Skin epidermis (tissue), 12 donors: Measurements from ENCODE around the gene LRRN2.
"Not testable (repeated sequence)": the region's sequence is repeated elsewhere in the genome, so short reads cannot be mapped to it uniquely, and the experiment has no call there.

Experiments used
- H3K27ac ChIP-seq, 21 experiments: fragments of 200-600 bp; sonication (generic) in 11 of 21; one replicate each; pipeline ENCODE4 v1.5.0; 2020; ENCODE audit warnings: mild to moderate bottlenecking in 3 of 21, inconsistent platforms in 2 of 21, moderate library complexity in 2 of 21
- H3K4me3 ChIP-seq, 7 experiments: fragments of 200-600 bp; sonication (generic) in 2 of 7; one replicate each; pipeline ENCODE4 v1.5.0; 2020; ENCODE audit warnings: inconsistent platforms in 2 of 7, mild to moderate bottlenecking in 2 of 7, moderate library complexity in 1 of 7

LRRN2 gene

DNA sequence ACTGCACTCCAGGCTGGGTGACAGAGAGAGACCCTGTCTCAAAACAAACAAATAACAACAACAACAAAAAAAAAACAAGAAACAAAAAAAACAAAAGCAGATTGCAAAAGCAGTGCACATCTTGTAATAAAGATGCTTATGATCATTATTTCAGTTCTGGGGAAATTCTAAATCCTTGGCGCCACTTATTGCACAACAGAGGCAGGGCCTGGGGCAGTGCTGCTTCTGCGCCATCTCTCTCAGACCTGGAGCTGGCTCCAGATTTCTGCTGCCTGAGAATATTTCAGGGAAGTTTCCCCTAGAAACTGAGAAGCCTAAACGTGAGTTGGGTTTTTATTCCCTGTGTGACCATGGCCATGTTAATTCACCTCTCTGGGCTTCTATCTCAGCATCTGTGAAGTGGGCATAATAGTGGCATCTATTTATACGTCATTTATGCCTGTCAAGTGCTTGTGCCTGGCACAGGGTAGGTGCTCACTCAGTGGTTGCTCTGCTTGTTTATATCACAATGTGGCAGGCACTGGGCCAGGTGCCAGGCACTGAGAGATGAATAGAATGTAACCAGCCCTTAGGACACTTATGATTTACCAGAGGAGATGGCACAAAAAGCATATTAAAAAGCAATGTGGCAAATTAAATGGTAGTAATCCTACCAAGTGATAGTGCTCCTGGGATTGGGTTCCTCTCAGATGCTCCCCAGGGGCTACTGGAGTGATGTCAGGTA is 101.5 kb downstream of the LRRN2 start:
- no peak overlapping the region for H3K27ac ChIP-seq

DNA sequence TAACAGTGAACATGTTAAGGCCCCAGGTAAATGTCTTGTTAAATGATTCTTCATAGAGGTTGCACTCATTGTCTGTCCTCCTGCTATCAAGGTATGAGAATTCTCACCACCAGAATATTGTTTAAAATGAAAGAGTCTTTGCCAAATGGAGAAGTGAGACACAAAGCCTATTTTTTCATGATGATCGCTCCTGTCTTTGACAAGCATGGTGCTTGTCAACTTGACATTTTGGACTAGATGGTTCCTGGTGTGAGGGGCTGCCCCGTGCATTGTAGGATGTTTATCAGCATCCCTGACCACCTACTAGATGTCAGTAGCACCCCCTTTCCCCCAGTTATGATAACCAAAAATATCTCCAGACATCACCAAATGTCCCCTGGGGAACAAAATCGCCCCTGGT is 103.8 kb downstream of the LRRN2 start:
- Histone ChIP-seq H3K4me3 (no peak overlapping the region), H3K27ac (no peak overlapping the region)

More for the DNA sequence above, 101.5 kb downstream of the LRRN2 start:
- no peak overlapping the region for H3K4me3 ChIP-seq

DNA sequence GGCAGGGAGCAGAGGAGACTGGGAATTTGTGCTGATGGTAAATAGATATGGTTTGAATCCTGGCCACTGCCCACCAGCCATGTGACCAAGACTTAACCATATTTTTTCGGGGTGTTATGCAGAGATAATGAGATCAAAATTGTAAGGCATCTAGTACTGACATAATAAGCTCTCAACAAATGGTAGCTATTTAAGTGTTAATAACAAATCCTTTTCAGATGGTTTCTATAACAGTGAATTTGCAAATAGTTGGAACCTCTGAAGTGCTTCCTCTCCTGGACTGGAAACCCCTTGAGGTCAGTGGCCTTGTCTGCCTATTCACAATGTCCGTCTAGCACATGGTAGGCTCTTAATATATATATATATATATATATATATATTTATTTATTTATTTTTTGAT is 104.7 kb downstream of the LRRN2 start:
- Histone ChIP-seq H3K27ac (no peak overlapping the region), H3K4me3 (no peak overlapping the region)

DNA sequence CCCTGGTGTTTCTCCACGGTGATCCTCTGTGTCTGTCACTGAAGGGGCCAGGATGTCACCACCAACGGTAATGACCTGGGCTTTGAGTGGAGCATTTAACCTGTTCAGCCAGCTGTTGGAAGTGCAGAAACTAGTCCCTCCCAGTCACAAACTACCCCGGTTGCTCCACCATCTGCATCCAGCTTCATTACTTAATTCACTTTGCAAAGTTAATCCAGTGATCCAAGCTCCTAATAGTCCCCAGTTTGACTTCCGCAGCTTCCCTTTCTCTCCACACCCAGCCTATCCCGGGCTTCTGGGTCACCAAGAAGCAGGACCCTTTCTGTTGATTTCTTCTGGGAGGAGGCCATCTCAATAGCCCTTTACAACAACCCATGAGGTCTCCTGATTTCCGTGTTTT is 105.9 kb downstream of the LRRN2 start:
- H3K4me3 ChIP-seq: peak overlapping the region in 1 of 7 experiments; percentile 31
- H3K27ac ChIP-seq: peak overlapping the region in 6 of 21 experiments; percentile 37 to 79 (median 68)

DNA sequence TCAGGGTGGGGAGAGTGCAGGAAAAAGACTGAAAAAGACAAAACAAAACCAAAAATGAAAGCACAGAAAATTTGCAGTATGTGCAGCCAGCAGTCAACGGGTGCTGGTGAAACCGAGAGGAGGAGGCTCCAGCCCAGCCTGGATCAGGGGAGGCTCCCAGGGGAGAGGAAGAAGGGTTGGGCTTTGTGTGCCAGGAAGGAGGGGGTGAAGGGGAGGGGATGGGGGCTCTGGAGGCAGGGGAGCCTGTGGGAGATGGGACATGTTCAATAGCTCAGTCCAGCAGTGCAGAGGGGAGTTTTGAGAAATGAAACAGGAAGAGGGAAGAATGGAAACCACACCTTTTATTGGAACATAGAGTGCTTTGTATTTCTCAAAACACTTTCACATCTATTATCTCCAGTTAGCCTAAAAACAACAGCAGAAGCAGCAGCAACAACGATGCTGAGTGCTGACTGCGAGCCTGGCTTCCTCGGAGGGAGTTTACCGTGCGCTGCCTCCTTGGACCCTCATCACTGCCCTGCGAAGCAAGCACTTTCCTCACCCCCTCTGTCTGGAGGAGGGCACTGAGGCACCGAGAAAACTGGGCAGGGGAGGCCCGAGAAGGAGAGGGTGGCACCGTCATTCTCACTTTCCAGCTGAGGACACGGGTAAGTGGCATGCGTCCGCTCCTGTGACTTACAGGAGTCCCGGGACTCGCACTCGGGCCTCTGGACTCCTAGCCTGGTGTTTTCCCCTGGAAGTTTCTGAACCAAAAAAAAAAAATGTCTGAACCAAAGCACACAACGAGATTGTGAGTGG is 106.5 kb downstream of the LRRN2 start:
- peak overlapping the region in 13 of 21 experiments; percentile 34 to 79 (median 44) for H3K27ac ChIP-seq
- peak overlapping the region in 3 of 7 experiments; percentile 6 to 31 (median 23) for H3K4me3 ChIP-seq

DNA sequence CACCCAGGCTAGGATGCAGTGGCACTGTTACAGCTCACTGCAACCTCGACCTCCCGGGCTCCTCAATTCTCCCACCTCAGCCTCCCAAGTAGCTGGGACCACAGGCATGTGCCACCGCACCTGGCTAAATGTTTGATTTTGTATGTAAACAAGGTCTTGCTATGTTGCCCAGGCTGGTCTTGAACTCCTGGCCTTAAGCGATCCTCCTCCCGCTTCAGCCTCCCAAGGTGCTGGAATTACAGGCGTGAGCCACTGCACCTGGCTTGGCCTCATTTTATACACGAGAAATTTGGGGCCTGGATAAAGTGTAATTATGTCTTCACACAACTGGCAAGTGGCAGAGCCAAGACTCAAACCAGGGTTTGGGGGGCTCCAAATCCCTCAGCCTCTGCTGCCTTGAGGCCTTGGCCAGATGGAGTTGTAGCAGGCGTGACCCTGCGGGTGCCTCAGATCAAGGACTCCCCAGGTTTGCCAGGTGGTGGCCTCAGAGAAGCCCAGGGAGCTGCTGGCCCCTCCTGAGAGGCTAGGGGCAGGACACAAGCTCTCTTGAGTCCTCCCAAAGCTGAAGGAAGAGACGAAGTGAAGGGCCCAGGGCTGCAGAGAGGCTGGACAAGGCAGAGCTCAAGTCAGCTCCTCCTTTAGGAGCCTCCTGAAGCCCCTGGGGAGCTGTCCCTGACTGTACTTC is 107.6 kb downstream of the LRRN2 start:
- Histone ChIP-seq H3K27ac (peak overlapping the region in 4 of 21 experiments; percentile 32 to 79 (median 60)), H3K4me3 (no peak overlapping the region)

DNA sequence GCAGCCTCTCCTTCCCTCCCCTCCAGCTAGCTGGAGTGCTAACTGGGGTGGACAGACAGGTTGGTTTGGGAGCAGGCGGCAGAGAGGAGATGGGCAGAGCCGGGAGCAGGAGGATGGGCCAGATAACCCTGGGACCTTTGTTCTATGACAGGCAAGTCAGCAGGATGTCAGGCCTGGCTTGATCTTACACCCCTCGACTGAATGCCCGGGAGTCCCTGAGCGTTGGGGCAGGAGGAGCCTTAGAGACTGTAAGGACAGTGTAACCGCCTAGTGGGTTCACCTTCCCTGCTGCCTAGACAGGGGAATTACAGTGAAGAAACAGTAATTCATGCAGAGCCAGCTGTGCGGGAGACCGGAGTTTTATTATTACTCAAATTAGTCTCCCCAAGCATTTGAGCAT is 109.1 kb downstream of the LRRN2 start:
- H3K27ac ChIP-seq: no peak overlapping the region
- H3K4me3 ChIP-seq: no peak overlapping the region

DNA sequence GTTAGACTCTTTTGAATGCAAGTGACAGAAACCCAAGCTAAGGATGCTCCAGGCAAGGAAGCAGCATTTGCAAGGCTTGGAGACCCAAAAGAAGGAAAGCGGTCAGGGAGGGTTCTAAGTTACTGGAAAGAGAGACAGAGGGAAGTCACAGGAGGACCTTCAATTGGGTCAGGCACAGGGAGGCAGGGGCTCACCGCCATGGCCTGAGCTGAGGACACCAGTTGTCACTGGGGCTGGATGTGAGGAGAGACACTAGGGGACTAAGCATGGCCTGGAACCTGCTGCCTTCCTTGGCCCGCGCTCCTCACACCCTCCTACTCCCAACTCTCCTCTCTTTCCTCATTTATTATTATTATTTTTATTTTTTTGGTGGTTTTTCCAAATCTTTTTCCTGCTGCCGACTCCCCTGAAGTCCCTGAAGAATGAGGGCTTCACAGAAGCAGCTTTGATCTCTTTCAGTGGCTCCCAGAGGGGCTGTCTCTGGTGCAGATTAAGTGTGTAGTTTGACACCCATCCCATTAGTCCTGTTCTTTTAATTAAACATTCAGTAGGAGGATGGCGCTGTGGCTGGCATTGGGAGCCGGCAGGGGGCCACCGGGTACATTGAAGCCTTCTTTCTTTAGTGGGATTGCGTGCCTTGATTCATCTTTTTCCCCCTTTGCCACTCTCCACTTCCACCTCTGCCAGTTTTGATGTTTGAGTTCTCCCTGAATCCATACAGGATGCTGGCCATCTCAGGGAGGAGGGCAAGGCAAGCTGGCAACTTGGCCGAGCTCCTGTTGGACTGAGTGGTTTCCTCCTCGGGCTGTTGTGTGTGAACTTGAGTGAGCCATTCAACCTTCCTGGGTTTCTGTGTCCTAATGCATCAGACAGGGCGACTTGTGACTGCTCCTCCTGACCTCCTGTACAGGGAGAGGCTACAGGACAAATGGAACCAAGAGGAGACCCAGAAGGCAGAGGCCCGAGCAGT is 110.0 kb downstream of the LRRN2 start:
- no peak overlapping the region for H3K27ac ChIP-seq
- no peak overlapping the region for H3K4me3 ChIP-seq

DNA sequence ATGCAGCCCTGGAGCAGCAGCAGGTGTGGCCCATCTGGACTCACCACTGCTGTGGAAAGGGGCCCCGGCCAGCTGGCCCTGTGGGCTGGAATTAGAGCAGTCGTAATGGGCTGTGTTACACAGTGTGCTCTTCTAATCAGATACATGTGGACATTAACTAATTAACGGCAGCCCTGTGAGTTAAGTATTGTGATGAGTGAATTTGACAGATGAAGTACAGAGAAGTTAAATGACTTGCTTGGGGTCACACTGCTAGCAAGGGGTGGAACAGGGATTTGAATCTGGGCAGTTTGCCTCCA is 110.7 kb downstream of the LRRN2 start:
- H3K4me3 ChIP-seq: no peak overlapping the region
- no peak overlapping the region for H3K27ac ChIP-seq

DNA sequence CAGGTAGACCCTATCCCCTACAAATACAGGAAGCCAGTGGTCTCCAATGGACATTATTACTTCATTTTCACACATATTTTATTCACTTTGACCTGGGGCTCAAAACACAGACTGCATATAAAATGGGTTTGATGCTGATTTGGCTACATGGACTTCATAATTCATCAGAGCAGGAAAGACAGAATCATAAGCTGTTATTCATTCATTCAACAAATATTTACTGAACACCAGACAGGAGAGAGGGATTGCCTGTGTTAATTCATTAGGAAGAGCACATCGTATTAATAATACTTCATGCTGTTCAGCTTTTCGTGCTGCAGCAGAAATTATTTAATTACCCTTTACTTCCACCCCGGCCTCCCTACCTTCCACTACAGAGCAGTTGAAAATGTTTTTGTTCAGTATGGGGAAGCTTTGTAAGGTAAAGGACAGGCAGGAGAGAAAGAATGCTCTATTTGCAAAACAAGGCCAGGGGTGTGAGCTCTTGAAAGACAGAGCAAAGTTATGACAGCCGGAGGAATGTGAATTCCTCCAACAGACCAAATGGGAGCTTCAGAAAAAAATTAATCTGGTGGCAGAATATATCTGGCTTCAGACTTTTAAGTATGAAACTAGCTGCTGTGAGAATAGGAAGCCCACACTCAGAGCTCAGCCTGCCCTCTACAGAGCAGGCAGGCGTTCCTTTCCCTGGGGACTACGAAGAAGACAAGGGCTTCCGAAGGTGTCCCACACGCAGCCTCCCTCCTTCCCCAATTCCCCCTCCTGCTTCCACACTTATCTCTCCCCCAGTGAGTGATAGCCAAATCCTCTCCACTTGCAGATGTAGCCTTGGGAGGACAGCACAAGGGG is 111.3 kb downstream of the LRRN2 start:
- Histone ChIP-seq H3K27ac (no peak overlapping the region), H3K4me3 (no peak overlapping the region)

DNA sequence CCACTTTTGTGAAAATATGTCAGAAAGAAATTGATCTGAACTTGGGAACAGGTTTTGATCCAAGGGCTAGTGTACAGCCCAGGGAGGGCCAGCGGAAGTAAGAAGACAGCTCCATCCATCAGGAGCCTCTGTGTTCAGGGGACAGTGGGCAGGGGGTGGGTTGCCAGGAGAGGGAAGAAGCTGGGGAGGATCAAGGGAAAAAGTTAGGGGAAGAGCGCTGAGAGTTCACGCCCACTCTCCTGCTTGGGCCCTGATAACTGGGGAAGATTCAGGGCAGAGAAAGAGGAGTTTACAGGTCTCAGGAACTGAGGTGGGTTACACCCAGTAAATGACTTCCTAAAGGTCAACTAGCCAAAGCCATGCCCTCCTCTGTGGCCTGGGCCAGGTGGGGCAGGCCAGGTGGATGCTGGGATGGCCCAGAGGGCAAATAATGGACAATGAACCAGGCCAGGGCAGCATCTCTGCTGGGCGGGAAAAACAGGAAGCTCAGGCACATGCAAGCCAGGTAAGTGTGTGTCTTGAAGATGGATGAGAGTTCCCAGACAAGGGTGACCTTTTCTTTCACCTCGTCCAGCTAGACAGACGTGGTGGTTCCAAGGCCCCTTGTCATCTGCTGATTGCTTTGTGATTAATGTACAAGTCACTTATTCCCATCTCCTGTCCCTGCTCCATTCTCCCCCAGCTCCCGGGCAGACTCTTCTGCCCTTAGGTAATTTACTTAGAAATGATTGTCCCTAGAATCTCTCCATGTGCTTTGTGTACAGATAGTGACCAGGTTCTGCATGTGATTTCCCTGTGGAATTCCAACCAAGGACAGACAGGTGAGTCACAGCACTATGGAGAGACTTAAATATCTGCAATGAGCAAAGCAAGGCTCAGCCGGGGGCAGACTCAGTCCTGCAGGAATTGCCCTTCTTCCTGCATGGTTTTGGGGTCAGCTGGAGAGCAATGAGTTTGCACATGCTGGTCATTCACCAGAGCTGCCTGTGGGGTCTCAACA is 112.3 kb downstream of the LRRN2 start:
- Histone ChIP-seq H3K27ac (no peak overlapping the region), H3K4me3 (no peak overlapping the region)

DNA sequence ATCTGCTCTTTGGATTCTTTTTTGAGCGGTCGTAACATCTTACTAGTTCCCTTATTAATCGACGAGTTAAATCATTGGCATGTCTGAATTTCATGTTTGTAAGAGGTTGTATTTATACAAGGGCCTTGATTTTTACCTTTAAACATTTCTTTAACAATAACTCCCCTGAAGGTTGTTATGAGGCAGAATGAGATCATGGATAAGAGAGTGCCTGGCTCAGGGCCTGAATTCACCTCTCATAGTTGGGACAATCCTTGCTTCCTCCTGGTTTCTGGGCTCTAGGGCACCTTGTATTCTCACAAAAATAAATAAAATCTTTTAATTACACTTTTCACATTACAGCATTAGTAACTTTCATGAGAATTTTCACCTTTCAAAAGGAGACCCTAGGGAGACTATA is 113.9 kb downstream of the LRRN2 start:
- no peak overlapping the region for H3K4me3 ChIP-seq
- H3K27ac ChIP-seq: no peak overlapping the region

DNA sequence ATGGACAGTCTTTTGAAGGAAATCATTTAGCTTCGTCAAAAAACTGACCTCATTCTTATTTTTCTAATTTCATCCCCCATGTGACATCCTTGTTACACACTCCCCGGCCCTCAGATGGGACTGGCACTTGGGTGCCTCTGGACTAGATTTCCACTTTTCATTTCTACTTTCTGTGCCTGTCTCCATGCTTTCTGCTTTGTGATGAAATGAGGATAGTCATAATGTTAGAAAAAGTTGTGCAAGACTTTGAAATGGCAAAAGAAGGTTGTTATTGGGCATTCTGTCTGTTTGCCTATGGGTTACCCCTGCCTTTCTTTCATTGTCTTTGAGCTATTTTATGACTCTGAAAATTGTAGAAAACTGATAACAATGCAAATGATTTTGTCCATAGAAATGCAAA is 114.4 kb downstream of the LRRN2 start:
- no peak overlapping the region for H3K4me3 ChIP-seq

DNA sequence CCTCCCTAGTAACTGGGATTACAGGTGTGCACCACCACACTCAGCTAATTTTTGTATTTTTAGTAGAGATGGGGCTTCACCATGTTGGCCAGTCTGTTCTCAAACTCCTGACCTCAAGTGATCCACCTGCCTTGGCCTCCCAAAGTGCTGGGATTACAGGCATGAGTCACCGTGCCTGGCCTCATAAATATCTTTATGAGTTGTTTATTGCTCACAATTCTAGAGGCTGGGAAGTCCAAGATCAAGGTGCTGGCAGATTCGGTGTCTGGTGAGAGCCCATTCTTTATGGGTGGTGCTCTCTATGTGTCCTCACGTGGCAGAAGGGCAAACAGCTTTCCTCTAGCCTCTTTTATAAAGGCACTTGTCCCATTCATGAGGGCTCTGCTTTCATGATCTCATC is 115.5 kb downstream of the LRRN2 start:
- H3K27ac ChIP-seq, H3K4me3 ChIP-seq: not testable (repeated sequence)

More for the DNA sequence above, 114.4 kb downstream of the LRRN2 start:
- H3K27ac ChIP-seq: no peak overlapping the region

DNA sequence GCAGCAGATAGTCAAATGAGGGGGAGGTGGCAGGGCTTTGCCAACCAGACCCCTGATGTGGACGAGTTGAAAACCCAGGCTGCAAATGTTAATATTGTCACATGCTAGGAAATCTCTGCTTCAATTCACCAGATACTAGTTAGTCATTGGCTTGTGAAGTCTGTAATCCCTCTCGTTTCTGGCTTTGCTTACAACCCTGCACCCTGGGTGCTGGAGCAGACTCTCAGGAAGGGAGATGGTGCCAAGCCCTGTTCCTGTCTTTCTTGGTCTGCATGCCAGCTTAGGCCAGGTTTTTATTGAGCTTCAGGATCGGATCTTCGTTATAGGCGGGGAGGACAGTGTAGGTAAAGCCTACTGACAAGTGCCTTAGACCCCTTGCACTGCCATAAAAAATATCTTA is 116.1 kb downstream of the LRRN2 start:
- Histone ChIP-seq H3K27ac (no peak overlapping the region), H3K4me3 (no peak overlapping the region)

DNA sequence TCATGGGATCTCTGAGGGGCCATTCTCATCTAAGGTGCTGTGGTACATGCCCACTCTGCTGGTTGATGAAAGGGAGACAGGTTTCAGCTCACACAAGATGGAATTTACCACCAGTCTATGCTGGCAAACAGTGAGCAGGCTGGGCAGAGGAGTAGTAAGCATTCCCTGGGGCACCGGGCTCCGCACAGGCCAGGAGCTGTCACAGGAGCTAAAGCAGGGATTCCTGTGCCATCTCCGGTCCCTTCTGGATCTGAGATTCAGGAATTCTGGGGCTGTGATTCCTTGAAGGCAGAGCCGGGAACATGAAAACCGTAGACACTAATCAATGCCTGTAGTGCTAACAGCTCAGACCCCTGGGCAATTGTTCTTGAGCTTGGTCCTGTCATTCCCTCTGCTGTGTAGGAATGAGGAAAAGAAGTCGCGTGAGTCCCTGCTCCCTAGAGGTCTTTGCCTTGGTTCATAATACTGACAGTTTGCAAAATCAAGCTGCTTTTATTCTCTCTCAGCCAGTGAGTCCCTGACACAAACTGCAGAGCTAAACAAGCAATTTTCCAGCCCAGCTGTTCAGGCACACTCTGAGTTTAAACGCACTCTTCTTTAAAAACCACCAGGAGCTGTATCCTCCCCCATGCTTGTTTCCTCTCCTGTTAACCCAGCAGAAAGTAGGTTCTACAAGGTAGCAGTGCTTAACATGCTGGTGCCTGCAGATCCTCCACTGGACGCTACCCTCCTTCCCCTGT is 116.8 kb downstream of the LRRN2 start:
- H3K4me3 ChIP-seq: no peak overlapping the region
- H3K27ac ChIP-seq: no peak overlapping the region
